Measurements from ENCODE around the gene XRCC4.

DNA sequence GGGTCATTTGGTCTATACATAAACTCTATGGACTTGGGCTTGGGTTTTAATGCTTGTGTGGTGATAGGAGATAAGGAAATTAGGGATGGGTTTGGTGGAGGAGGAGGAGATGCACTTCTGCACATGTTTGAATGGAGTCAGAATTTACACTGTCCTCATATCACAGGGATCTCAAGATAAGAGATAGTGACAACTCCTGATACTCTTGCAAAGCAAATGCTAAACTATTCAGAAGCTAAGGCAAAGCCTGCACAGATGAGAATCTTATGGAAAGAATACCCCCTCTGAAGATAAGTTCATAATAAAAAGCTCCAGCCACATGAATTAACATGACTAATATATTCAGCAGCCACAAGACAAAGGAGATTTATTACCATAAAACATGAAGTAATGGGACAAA, 90.2 kb downstream of the XRCC4 start:
- TF ChIP-seq, protein P1, sequence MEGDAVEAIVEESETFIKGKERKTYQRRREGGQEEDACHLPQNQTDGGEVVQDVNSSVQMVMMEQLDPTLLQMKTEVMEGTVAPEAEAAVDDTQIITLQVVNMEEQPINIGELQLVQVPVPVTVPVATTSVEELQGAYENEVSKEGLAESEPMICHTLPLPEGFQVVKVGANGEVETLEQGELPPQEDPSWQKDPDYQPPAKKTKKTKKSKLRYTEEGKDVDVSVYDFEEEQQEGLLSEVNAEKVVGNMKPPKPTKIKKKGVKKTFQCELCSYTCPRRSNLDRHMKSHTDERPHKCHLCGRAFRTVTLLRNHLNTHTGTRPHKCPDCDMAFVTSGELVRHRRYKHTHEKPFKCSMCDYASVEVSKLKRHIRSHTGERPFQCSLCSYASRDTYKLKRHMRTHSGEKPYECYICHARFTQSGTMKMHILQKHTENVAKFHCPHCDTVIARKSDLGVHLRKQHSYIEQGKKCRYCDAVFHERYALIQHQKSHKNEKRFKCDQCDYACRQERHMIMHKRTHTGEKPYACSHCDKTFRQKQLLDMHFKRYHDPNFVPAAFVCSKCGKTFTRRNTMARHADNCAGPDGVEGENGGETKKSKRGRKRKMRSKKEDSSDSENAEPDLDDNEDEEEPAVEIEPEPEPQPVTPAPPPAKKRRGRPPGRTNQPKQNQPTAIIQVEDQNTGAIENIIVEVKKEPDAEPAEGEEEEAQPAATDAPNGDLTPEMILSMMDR (IDR thresholded peaks at IDR 0.05) = no peak
- no peak for TF ChIP-seq POLR2A (IDR thresholded peaks at IDR 0.05)
- no peak for TF ChIP-seq POLR2AphosphoS5 (IDR thresholded peaks at IDR 0.05)
- no peak for TF ChIP-seq EP300 (IDR thresholded peaks at IDR 0.05)

Data from sigmoid colon (tissue), 4 donors.